NB4 (cell line): ENCODE data around the gene MKS1.

Source experiments
- TF ChIP-seq, protein P1 (sequence below): IDR thresholded peaks from one replicate; pipeline ENCODE4 v1.5.1; 2012; ENCODE audit warnings: low read depth, low read length
- TF ChIP-seq, protein P2 (sequence below): IDR thresholded peaks from 2 replicates; pipeline ENCODE4 v1.6.1; 2011; ENCODE audit warnings: low read depth, low read length

DNA sequence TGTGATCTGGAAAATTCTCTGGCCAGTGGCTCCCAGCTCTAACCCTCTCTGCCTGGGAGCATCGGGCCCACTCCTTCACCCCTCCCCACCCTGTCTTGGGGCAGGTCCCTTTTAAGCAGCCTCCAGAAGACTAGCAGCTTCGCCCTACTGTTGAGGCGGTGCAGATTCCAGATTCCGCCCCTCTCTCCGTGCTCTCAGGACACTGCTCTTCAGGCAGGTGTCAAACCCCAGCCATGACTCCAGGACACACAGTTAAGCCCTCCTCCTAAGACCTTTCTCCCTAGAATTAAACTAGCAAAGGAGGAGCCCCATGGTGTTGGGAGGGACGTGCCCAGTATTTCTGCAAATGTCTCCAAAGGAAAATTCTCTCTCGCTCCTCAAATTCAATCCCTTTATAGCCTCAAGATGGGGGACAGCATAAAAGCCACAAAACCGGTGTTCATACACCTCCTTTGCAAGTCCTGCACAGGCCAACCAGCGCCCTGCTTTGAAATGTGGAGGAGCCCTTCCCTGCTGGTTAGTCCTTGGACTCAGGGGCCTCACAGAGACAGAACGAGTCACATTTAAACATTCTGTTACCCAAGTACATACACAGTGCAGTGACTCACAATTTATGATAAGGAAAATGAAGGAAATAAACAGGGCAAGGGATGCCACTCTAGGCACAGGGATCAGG is 26.5 kb upstream of the MKS1 start:
- TF ChIP-seq, protein P1, sequence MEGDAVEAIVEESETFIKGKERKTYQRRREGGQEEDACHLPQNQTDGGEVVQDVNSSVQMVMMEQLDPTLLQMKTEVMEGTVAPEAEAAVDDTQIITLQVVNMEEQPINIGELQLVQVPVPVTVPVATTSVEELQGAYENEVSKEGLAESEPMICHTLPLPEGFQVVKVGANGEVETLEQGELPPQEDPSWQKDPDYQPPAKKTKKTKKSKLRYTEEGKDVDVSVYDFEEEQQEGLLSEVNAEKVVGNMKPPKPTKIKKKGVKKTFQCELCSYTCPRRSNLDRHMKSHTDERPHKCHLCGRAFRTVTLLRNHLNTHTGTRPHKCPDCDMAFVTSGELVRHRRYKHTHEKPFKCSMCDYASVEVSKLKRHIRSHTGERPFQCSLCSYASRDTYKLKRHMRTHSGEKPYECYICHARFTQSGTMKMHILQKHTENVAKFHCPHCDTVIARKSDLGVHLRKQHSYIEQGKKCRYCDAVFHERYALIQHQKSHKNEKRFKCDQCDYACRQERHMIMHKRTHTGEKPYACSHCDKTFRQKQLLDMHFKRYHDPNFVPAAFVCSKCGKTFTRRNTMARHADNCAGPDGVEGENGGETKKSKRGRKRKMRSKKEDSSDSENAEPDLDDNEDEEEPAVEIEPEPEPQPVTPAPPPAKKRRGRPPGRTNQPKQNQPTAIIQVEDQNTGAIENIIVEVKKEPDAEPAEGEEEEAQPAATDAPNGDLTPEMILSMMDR = no peak
- TF ChIP-seq, protein P2, sequence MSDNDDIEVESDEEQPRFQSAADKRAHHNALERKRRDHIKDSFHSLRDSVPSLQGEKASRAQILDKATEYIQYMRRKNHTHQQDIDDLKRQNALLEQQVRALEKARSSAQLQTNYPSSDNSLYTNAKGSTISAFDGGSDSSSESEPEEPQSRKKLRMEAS = no peak
